Pancreas (tissue), 10 donors: Measurements from ENCODE around the gene WHAMM. TPM values are rescaled to one million over a fixed set of nuclear protein-coding genes. Genes with fewer than 3 reads are reported as not detected.

Experiments
- ATAC-seq, 4 donors: fragments of 200-7000 bp; cut with Tn5 transposase; one replicate each; pipeline versions ENCODE4 v1.8.0 to v1.9.1; 2020; ENCODE audit warnings: mild to moderate bottlenecking in 4 of 4, moderate library complexity in 4 of 4
- DNase-seq, 6 donors: peaks; one replicate each; pipeline ENCODE4 v3.0.0-alpha.2; 2020
- FAIRE-seq: peaks from 2 replicates; lab custom pipeline; 2012; peaks lifted over from hg19 to GRCh38; lab: Jason Lieb, UNC
- H3K27ac ChIP-seq, 4 donors: fragments of 200-600 bp; sonication (generic); 1 replicate in 3 of 4; 2 replicates in 1 of 4; pipeline versions ENCODE4 v1.5.0 to v1.8.0; 2020
- H3K27me3 ChIP-seq, 4 donors: fragments of 200-600 bp; one replicate each; pipeline ENCODE4 v1.8.0; 2021
- H3K36me3 ChIP-seq, 3 donors: fragments of 200-600 bp; sonication (generic) in 1 of 3; one replicate each; pipeline versions ENCODE4 v1.5.0 to v1.8.0; 2020 to 2021
- H3K4me1 ChIP-seq, 3 donors: fragments of 200-600 bp; one replicate each; pipeline ENCODE4 v1.8.0; 2021
- H3K4me3 ChIP-seq, 4 donors: fragments of 200-600 bp; sonication (generic) in 2 of 4; one replicate each; pipeline versions ENCODE4 v1.5.0 to v1.8.0; 2020 to 2021
- H3K9me3 ChIP-seq, 4 donors: fragments of 200-600 bp; one replicate each; pipeline ENCODE4 v1.8.0; 2021
- WGBS, 2 donors: extraction: QIAGEN DNeasy Blood & Tissue Kit; methylation state at CpG; one replicate each; pipeline ENCODE4 v1.1.7; 2013; 5-methylcytosine and 5-hydroxymethylcytosine counted together
- intact Hi-C, 3 donors: fragments of 100-400 bp; cut with DNase I; formaldehyde crosslinking; loops; one replicate each; pipeline versions ENCODE4 v1.11.1 to v1.14.2; 2022
- polyA plus RNA-seq, 2 donors: library from polyadenylated mRNA; stranded (reverse); fragments of 200-250 nt; gene quantifications; one replicate each; pipeline ENCODE4 v1.2.3, GENCODE V29; 2013
- total RNA-seq, 6 donors: library from RNA; stranded (reverse); fragmentation: NEBNext Ultra II Directional in 4 of 6; extraction: Animal tissue kit (Norgen Biotek cat#: 25700) in 4 of 6; gene quantifications; one replicate each; pipeline versions ENCODE4 v1.2.1 to v1.2.4, GENCODE V29; 2021 to 2023
- TF ChIP-seq, protein P1 (sequence below), 4 donors: fragments of 200-600 bp; sonication (generic) in 3 of 4; IDR thresholded peaks; one replicate each; pipeline versions ENCODE4 v1.5.0 to v1.8.0; 2021; ENCODE audit warnings: antibody characterized with exemption in 4 of 4
- donor health status: healthy with polysubstance abuse.
- donor health status: DM: no; HTN: no; CAD: no; lungs with moderate emphysema.
- donor health status: DM: no; HTN: no; CAD: no.
- donor health status: control.
- donor health status: control.
- donor health status: Bipolar disorder and iron deficiency.
- donor health status: DM: yes; HTN: yes; CAD: no.
- donor health status: DM: no; HTN: no; CAD: no.
- donor health status: DM: no; HTN: no; CAD: no.
- donor health status: DM: yes; HTN: yes; CAD: no.

WHAMM gene
- total and polyA plus RNA-seq, 8 donors = 3.7 to 6.1 (median 4.4) TPM

DNA sequence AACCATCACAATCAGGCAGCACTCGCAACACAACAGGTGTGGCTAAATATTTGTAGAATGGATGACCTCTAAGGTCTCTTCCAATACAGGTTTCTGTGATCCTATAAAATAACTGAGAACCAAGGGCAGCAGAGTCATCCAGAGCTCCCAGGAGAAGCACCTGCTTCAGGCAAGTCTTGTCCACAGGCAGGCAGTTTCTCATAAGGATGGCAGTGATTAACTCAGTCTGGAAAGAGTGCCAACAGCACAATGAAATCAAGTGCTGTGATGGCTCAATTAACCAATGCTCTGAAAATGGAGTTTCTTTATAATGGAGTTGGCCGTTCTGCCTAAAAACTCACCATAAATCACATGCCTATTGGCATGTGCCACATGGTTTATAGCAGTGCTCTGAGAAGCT lies 72.3 kb downstream of the WHAMM start:
- no peak overlapping the region for H3K27ac ChIP-seq
- H3K9me3 ChIP-seq = no peaks in the 10 kb centered on the region
- TF ChIP-seq, protein P1, sequence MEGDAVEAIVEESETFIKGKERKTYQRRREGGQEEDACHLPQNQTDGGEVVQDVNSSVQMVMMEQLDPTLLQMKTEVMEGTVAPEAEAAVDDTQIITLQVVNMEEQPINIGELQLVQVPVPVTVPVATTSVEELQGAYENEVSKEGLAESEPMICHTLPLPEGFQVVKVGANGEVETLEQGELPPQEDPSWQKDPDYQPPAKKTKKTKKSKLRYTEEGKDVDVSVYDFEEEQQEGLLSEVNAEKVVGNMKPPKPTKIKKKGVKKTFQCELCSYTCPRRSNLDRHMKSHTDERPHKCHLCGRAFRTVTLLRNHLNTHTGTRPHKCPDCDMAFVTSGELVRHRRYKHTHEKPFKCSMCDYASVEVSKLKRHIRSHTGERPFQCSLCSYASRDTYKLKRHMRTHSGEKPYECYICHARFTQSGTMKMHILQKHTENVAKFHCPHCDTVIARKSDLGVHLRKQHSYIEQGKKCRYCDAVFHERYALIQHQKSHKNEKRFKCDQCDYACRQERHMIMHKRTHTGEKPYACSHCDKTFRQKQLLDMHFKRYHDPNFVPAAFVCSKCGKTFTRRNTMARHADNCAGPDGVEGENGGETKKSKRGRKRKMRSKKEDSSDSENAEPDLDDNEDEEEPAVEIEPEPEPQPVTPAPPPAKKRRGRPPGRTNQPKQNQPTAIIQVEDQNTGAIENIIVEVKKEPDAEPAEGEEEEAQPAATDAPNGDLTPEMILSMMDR (IDR thresholded peaks at IDR 0.05) = no peak
- H3K27me3 ChIP-seq = no peaks in the 10 kb centered on the region
- no peak overlapping the region for H3K4me3 ChIP-seq
- FAIRE-seq (no peak), ATAC-seq (peak in 2 of 4 donors; percentile 40 to 49), DNase-seq (no peak)
- intact Hi-C loops = no loop called here
- H3K36me3 ChIP-seq = no peaks in the 10 kb centered on the region
- WGBS, 2 donors = 67 to 70% methylated on average over 2 of the region's 2 CpGs
- peaks cover 0 to 3% (median under 1%) of the 10 kb centered on the region in 3 donors for H3K4me1 ChIP-seq

DNA sequence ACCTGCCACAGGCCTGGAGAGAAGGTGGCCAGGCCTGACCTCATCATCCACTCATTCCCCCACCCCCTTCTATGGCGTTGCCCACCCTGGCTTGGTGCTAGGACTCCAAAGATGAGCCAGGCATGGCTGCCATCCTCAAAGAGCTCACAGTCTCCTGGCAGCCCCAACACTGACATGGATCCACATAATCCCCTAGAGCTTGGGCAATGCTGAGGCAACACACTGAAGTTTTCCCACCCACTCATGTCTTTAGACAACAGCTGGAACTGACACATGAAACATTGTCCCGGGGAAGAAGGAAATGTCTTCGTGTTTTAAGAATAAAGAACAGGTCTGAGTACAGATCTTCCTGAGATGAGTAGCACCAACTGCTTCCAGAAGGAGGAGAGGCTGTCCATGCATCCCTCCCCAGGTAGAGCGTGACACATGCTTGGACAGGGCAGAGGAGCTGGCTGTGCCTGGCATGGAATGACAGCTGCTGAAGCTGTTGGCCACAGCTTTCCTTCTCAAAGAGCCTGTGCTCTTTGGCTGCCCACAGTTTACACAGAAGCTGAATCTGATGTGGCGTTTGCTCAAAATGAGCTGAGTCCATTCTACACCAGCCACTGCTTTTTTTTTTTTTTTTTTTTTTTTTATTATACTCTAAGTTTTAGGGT lies 73.0 kb downstream of the WHAMM start:
- no peak overlapping the region for H3K4me3 ChIP-seq
- ATAC-seq (peak; percentile 30 to 67 (median 60)), DNase-seq (no peak), FAIRE-seq (no peak)
- no peak overlapping the region for H3K27ac ChIP-seq
- intact Hi-C loops = no loop called here
- H3K36me3 ChIP-seq = no peaks in the 10 kb centered on the region
- H3K4me1 ChIP-seq = no peaks in the 10 kb centered on the region
- no peaks in the 10 kb centered on the region for H3K9me3 ChIP-seq
- TF ChIP-seq, protein P1 (IDR thresholded peaks at IDR 0.05) = no peak
- WGBS, 2 donors = 51 to 59% methylated on average over 5 of the region's 5 CpGs
- no peaks in the 10 kb centered on the region for H3K27me3 ChIP-seq

Other genes with a start within 250 kb of the WHAMM start
- 1 to 10 TPM in 3 of 6 donors, under 1 TPM in 3; 0.42 to 1.6 (median 1.1) TPM for gene CPEB1, start 162.3 kb upstream of the WHAMM start, total RNA-seq
- gene CPEB1, start 162.3 kb upstream of the WHAMM start, polyA plus RNA-seq = 1 to 10 TPM in 1 of 2 donors, under 1 TPM in 1; 0.68 to 2.9 TPM
- gene AP3B2, start 99.8 kb upstream of the WHAMM start, total RNA-seq = 1 to 10 TPM; 1.6 to 5.1 (median 2.8) TPM
- gene AP3B2, start 99.8 kb upstream of the WHAMM start, polyA plus RNA-seq = 10 to 100 TPM in 1 of 2 donors, 1 to 10 TPM in 1; 9.5 to 19.1 TPM
- under 1 TPM in 2 of 6 donors, not detected in 4; 0.04 to 0.09 TPM for gene FSD2, start 3.6 kb upstream of the WHAMM start, total RNA-seq
- gene FSD2, start 3.6 kb upstream of the WHAMM start, polyA plus RNA-seq = under 1 TPM; 0.04 to 0.07 TPM
- gene HOMER2, start 143.1 kb downstream of the WHAMM start, total RNA-seq = 100 to 1,000 TPM in 5 of 6 donors, 10 to 100 TPM in 1; 82.1 to 180 (median 147) TPM
- gene HOMER2, start 143.1 kb downstream of the WHAMM start, polyA plus RNA-seq = 10 to 100 TPM; 76.8 to 92.2 TPM
- gene RAMAC, start 176.6 kb downstream of the WHAMM start, total RNA-seq = 10 to 100 TPM in 2 of 6 donors, 1 to 10 TPM in 4; 7.0 to 12.7 (median 9.0) TPM
- gene RAMAC, start 176.6 kb downstream of the WHAMM start, polyA plus RNA-seq = 10 to 100 TPM in 1 of 2 donors, 1 to 10 TPM in 1; 9.9 to 15.5 TPM
- gene C15orf40, start 202.0 kb downstream of the WHAMM start, total RNA-seq = 10 to 100 TPM in 3 of 6 donors, 1 to 10 TPM in 3; 6.4 to 12.0 (median 10.2) TPM
- 10 to 100 TPM in 1 of 2 donors, 1 to 10 TPM in 1; 8.7 to 19.0 TPM for gene C15orf40, start 202.0 kb downstream of the WHAMM start, polyA plus RNA-seq